Left lobe of liver (tissue), 2 donors: ENCODE results near the gene ALDH1L1. TPM values are rescaled to one million over a fixed set of nuclear protein-coding genes. Genes with fewer than 3 reads are reported as not detected.

Source experiments
- ATAC-seq: fragments of 200-7000 bp; cut with Tn5 transposase; one replicate; pipeline ENCODE4 v1.9.1; 2020; ENCODE audit warnings: mild to moderate bottlenecking, moderate library complexity
- DNase-seq: peaks from one replicate; pipeline ENCODE4 v3.0.0-alpha.2; 2020; ENCODE audit warnings: low spot score
- total RNA-seq: library from RNA; stranded (reverse); gene quantifications from one replicate; pipeline ENCODE4 v1.2.1, GENCODE V29; 2021
- donor health status: DM: no; HTN: no; CAD: no; lungs with moderate emphysema.
- donor health status: DM: no; HTN: yes; CAD: no.

The ALDH1L1 gene
- total RNA-seq, 1 donor from 2014 or later, result 492 TPM

DNA sequence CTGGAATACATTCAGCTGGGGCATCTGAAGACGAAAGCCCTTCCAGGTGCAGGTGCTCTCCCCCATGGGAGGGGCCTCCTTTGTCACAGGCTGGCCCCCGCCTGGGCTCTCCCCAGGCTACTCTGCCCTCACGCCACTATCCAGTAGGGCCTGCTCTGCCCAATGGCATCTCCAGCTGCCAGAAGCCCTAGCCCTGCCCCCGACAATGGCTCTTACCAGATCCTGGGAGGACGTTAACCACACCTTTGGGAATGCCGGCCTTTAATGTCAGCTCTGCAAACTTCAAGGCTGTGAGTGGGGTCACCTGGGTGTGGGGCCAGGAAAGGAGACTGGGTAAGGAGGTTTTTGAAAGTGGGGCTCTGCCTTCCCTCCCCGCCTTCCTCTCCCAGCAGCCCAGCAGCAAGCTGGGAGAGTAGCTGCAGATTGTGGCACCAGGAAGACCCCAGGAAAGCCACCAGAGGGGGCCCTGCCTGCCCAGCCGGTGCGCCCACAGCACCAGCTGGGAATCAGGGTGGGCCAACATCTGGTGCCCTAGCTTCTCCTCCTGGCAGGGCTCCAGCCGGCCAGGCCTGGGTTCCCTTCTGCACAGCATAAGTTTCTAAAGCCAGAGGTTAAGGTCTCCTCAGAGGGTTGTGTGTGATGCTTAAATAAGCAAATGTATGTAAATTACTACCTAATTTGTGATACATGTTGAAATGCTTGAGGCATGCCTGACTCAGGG lies 56.1 kb downstream of the ALDH1L1 start:
- peak; percentile 22 for ATAC-seq

GRCh38 chr3:126121632-126122031 lies 58.8 kb downstream of the ALDH1L1 start:
- ATAC-seq (no peak), DNase-seq (peak; percentile 16)

More for the DNA sequence above, 56.1 kb downstream of the ALDH1L1 start:
- peak; percentile 47 for DNase-seq

DNA sequence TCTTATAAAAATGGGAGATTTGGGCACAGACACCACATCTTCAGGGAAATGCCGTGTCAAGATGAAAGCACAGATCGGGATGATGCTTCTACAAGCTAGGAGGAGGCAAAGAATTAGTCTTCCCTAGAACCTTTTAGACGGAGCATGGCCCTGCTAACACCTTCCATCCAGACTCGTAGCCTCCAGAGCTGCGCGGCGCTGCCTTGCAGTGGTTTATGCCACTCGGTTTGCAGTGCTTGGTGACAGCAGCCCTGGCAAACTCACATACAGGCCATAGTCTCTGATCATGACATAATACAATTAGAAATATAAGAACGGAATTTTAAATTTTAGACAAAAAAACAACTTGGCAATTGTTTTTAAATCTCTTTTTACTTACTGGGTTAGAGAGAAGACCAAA lies 59.3 kb downstream of the ALDH1L1 start:
- ATAC-seq (no peak), DNase-seq (peak; percentile 22)

DNA sequence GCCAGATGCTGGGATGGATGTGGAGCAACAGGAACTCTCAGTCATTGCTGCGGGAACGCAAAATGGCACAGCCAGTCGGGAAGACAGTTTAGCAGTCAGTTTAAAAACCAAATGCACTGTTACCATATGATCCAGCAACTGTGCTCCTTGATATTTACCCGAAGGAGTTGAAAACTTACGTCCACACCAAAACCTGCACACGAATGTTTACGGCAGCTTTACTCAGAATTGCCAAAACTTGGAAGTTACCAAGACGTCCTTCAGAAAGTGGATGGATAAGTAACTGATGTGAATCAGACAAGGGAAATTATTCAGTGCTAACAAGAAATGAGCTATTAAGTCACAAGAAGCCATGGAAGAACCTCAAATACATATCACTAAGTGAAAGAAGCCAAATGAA lies 60.4 kb downstream of the ALDH1L1 start:
- no peak for ATAC-seq
- no peak for DNase-seq

DNA sequence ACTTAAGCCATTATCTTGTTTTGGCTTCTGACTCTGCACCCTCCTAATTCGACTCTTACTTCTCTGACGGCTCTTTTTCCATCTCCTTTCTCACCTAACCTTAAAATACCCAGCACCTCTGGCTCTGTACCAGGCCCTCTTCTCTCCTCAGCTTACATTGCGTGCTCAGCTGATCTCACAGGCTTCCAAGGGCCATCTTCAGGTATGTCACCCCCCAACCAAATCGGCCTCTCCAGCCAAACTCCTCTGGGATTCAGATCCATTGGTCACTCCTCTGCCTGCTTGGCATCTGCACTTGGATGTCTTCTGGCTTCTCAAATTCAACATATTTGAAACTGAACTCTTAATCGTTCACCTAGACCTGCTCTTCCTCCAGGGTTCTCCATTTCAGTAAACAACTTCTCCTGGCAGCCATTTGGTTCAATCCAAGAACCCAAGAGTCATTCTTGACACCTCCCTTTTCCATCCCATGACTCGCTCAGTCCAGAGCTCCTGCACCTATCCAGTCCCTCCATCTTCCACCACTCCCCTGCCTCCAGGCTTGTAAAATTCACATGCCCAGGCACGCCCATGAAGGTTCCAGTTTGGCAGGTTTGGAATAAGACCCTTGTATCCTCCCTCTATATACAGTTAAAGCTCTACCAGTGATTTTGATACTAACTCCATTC lies 61.2 kb downstream of the ALDH1L1 start:
- no peak for DNase-seq
- no peak for ATAC-seq

GRCh38 chr3:126118591-126118990 lies 61.8 kb downstream of the ALDH1L1 start:
- ATAC-seq, result no peak
- peak; percentile 40 for DNase-seq

GRCh38 chr3:126117786-126118185 lies 62.6 kb downstream of the ALDH1L1 start:
- DNase-seq (peak; percentile 44), ATAC-seq (peak; percentile 26)

- DNase-seq, result no peak
- no peak for ATAC-seq
Observed at GRCh38 chr3:126117212-126117611, 63.2 kb downstream of the ALDH1L1 start.

DNA sequence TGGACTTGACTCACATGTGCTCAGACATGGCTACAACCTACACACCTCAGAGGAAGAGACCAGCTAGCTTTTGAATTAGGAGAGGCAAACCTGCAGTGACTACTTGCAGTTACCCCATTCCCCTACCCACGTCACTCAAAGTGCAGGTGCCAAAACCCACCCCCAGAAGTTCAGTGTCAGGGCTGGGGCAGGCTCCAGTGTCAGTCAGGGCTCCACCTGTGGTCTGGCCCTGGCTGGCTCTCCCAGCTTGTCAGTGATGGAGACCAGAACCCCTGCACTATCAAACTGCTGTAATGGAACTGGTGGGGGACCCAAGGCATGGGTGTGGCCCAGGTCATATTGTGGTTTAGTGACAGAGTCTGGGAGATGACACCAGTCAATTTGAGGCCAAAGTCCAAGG lies 63.9 kb downstream of the ALDH1L1 start:
- DNase-seq (no peak), ATAC-seq (peak; percentile 2)

DNA sequence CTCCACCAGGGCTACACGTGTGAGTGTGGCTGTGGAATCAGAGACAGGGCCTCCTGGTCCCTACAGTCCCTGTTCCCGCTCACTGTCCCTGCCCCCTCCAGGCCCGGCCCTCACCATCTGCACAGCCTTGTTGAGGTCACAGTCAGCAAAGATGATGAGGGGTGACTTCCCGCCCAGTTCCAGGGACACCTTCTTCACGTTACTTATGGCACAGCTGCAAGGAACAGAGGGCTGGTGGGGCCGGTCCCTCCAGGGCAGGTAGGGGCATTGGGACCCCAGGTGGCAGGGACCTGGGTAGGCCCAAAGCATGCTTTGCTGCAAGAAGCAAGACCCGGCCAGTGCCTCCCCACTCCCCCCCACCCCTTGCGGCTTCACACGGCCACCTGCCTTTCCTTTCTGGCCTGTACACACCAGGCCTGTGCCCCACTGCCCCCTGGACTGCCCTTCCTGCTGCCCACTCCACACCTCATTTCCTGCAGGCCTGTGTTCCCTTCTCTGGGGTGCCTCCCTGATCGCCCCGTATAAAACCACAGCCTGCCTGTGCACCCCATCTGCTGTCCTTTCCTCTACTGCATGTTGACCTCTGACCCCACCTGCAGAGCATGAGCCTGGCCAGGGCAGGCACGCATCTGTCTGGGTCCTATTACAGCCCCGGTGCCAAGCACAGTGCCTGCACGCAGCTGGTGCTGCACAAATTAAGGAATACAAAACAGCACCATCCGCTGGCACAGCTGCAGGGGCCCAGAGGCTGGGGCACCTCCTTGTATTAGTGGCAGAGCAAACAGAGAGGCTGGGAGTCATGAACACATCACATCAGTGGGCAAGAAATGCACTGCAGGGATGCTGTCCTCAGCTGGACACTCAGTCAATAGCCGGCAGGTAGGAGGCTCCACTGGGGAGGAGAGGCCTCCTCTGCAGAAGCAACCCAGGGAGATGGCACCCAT lies 65.7 kb downstream of the ALDH1L1 start:
- ATAC-seq, result no peak
- DNase-seq, result peak; percentile 42

DNA sequence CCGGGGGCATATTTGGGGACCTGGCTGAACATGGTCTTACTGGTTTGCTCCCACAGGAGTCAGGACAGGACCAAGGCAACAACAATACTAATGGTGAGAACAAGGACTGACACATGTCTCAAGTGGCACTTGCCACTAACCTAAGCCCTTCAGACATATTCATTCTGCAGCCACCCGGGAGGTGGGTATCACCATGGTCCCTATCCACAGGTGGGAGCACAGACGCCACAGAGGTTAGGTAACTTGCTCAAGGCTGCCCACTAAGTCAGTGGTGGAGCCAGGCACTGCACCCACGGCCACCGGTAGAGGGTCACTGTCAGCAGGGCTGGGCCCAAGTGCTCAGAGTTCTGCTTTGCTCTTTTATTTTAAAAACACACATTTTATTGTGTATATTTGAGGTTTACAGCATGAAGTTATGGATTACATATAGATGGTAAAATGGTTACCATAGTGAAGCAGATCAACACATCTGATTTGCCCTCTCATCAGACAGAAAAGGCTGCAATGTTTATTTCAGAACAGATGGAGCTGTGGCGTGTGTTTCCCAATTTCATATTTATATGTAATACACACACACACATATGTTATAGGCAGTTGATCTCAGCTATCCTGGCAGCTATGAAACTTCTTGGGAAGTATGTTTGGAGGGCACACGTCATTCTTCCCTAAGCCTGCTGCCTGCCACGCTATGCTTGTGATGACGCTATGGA lies 66.5 kb downstream of the ALDH1L1 start:
- peak; percentile 5 for ATAC-seq
- DNase-seq, result no peak

- ATAC-seq (no peak), DNase-seq (no peak)
Observed at GRCh38 chr3:126113238-126113555, 67.2 kb downstream of the ALDH1L1 start.

DNA sequence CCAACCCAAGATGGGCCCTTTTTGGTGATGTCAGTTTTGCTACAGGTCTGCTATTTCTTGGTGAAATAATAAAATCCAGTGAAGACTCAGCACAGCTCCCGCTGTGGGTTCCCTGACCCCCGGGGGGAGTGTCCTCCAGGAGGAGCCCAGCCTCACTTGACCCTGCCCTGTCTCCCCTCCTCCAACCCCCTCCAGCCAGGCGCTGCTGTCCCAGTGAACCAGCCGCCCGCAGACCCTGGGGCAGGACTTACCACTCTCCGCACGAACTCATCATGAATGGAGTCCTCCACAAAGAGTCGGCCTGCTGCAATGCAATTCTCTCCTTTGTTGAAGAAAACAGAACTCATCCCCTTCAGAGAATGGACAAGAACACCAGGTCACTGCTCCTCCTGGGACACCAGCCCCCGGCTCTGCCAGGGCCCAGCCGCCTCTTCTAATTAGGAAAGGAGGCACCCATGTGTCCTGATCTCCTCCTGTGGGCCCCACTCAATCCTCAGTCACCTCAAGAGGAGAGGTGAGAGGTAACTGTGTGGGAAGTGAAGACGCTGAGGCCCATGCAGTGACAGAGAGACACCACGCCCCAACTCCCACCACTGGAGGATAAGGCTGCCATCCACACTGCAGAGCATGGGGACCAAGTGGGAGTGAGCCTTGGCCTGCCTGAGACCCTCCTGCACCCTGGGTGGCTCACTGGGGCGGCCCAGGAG lies 67.7 kb downstream of the ALDH1L1 start:
- no peak for ATAC-seq
- peak; percentile 41 for DNase-seq

- peak; percentile 44 for DNase-seq
- ATAC-seq, result no peak
Observed at GRCh38 chr3:126111566-126112475, 68.6 kb downstream of the ALDH1L1 start.

- ATAC-seq (no peak), DNase-seq (no peak)
Observed at GRCh38 chr3:126111126-126111551, 69.2 kb downstream of the ALDH1L1 start.

DNA sequence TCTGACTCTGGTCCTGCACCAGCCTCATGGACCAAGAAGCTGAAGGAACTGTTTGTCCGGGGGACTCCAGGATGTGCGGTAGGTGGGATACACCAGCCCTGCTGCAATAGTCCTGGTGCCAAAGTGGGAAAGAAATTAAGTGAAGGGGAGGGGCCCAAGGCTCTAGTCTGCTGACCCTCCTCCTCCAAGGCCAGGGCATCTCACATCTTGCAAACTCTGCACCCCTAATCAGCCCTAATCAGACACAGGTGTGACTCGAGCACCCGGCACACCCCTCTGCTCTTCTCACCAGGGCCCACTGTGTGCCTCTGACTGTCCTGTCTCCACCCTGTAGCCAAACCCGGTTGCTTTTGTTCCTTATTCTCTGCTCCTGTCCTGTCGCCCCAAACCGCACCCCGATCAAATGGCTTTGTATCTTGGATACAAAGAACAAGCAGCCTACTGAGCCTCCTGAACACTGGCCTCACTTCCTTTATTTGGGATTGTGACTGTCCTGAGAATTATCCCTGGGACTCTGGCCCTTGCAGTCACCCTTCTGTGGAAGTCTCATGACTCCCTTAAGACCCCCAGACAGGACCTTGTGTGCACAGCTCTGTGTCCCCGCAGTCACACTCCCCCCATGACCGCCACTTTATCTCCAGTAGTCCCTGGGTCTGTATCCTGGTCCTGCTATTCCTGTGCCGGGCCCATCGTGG lies 69.8 kb downstream of the ALDH1L1 start:
- ATAC-seq, result no peak
- peak; percentile 41 for DNase-seq

- ATAC-seq (no peak), DNase-seq (peak; percentile 44)
Observed at GRCh38 chr3:126109880-126110235, 70.5 kb downstream of the ALDH1L1 start.

DNA sequence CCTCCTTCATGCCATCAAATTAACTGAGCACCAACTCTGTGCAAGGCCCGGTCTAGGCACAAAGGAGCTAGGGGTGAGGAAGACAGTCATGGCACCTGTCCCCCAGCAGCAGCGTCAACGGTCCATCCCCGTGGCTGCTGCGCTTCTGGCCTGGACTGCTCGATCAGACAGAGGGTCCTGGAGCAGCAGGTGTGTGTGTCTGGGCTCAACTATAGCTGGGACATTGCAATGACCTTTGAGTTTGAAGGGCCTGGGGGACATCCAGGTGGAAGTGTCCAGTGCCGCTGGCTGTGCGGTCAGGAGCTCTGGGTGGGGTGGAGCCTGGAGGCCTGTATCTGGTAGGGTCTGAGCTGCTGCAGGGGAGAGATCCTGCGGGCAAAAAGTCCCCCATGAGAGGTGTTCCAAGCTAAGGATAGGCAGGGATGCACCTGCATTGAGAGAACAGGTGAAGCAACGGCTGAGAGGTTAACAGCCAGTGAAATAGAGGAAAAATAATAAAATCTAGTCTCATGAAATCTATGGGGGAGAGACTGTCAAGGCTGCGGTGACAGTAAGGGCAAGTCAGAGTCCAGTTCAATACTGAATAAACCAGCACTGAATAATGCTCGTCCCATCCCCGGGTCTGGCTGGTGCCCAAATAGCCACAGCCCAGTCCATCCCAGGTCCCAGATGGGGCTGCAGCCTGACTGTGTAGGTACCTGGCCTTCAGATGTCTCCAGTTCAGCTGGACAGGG lies 71.1 kb downstream of the ALDH1L1 start:
- ATAC-seq, result peak; percentile 4
- peak; percentile 42 for DNase-seq
